Epithelial cell of proximal tubule (primary cell): ENCODE measurements around the gene TSSK2. TPM values are rescaled to one million over a fixed set of nuclear protein-coding genes. Genes with fewer than 3 reads are reported as not detected.

Experiments
- DNase-seq: peaks from one replicate; pipeline ENCODE4 v3.0.0-alpha.2; 2011; ENCODE audit warnings: low read depth
- H3K4me3 ChIP-seq: 2 replicates; pipeline ENCODE4 v1.5.1; 2011; ENCODE audit warnings: low read depth, mild to moderate bottlenecking, low read length
- total RNA-seq: library from RNA; depleted of rRNA; stranded (reverse); fragments of >200 nt; gene quantifications from 2 replicates; pipeline ENCODE4 v1.2.3, GENCODE V29; 2015
- TF ChIP-seq, protein P1 (sequence below): conservative IDR thresholded peaks from 2 replicates; pipeline ENCODE4 v1.5.1; 2012; ENCODE audit warnings: low read depth, mild to moderate bottlenecking, low read length

The TSSK2 gene
- total RNA-seq, 1 donor from 2014 or later, result not detected

GRCh38 chr22:19086896-19087295 lies 44.2 kb upstream of the TSSK2 start:
- no peak for DNase-seq
- TF ChIP-seq, protein P1, sequence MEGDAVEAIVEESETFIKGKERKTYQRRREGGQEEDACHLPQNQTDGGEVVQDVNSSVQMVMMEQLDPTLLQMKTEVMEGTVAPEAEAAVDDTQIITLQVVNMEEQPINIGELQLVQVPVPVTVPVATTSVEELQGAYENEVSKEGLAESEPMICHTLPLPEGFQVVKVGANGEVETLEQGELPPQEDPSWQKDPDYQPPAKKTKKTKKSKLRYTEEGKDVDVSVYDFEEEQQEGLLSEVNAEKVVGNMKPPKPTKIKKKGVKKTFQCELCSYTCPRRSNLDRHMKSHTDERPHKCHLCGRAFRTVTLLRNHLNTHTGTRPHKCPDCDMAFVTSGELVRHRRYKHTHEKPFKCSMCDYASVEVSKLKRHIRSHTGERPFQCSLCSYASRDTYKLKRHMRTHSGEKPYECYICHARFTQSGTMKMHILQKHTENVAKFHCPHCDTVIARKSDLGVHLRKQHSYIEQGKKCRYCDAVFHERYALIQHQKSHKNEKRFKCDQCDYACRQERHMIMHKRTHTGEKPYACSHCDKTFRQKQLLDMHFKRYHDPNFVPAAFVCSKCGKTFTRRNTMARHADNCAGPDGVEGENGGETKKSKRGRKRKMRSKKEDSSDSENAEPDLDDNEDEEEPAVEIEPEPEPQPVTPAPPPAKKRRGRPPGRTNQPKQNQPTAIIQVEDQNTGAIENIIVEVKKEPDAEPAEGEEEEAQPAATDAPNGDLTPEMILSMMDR, result no peak

DNA sequence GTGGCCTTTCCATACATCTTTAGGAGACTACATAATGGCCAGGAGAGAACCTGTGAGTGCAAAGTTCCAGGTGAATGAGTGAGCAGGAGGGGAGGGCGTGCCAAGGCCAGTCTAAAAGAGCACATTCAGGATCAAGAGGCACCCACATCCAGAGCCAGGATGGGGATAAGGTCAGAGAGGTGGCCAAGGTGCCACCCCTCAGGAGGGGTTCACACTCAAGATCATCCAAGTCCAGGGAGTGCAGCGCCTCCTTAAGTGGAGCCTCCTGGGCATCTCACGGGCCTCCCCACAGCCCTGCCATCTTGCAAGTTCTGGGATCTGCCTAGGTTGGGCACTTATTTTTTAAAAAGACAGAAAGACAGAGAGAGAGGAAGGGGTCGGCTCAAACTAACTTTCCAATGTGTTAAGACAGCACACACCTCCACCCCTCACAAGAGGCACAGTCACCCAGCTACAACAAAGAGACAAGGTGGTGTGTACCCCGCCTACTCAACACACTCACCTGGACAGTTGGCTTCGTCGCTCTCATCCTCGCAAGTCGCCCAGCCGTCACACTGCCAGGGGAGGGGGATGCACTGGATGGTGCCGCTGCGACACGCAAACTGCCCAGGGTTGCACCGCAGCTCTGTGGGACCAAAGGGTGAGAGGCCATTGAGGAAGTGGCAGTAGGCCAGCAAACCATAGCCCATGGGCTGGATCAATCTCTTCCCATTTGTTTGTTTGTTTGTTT lies 42.1 kb upstream of the TSSK2 start:
- DNase-seq, result no peak
- TF ChIP-seq, protein P1, result no peak
- H3K4me3 ChIP-seq, result no peak overlapping the region

More at GRCh38 chr22:19086896-19087295, 44.2 kb upstream of the TSSK2 start:
- no peak overlapping the region for H3K4me3 ChIP-seq

GRCh38 chr22:19090183-19090582 lies 40.9 kb upstream of the TSSK2 start:
- TF ChIP-seq, protein P1, result no peak
- no peak overlapping the region for H3K4me3 ChIP-seq
- no peak for DNase-seq

GRCh38 chr22:19090586-19091127 lies 40.5 kb upstream of the TSSK2 start:
- no peak overlapping the region for H3K4me3 ChIP-seq
- TF ChIP-seq, protein P1, result no peak
- no peak for DNase-seq

DNA sequence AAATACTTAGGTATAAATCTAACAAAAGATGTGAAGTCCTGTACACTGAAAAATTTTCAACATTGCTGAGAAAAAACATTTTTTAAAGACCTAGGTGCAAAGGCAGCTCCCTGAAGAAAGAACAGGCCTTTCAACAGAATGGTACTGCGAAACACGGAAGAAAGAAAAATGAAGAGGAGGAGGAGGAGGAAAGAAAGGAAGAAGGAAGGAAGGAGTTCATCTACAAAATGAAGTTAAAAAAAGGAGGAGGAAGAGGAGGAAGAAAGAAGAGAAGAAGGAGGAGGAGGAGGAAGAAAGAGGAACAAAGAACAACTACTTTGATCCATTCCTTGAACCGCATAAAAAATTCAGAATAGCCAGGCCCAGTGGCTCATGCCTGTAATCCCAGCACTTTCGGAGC lies 38.4 kb upstream of the TSSK2 start:
- DNase-seq, result no peak
- H3K4me3 ChIP-seq, result no peak overlapping the region
- TF ChIP-seq, protein P1, result no peak

DNA sequence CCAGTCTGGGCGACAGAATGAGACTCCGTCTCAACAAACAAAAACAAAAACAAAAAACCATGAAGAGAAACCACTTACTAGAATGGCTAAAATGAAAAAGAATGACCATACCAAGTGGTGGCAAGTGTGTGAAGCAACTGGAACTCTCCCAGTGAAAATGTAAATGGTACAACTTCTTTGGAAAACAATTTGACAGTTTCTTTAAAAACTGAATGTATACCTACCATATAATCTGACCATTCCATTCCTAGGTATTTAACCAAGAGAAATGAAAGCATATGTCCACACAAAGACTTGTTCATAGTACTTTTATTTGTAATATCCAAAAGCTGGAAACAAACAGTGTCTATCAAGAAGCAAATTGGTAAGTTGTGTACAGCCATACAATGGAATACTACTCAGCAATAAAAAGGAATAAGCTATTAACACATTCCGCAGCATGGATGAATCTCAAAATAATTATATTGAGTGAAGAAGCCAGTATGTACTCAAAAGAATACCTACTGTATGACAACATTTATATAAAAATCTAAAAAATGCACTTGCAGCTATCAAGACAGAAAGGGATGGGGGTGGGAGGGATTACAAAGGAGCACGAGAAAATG lies 36.6 kb upstream of the TSSK2 start:
- TF ChIP-seq, protein P1, result no peak
- H3K4me3 ChIP-seq, result no peak overlapping the region
- DNase-seq, result no peak

GRCh38 chr22:19096555-19096954 lies 34.6 kb upstream of the TSSK2 start:
- no peak for DNase-seq
- H3K4me3 ChIP-seq, result no peak overlapping the region
- TF ChIP-seq, protein P1, result no peak
